Tibial nerve (tissue), 3 donors: ENCODE data around the gene CCAR1.
"Not testable (repeated sequence)": the region's sequence is repeated elsewhere in the genome, so short reads cannot be mapped to it uniquely, and the experiment has no call there.

Experiments
- POLR2A ChIP-seq, 2 donors: fragments of 450-650 bp; IDR thresholded peaks; one replicate each; pipeline ENCODE4 v1.6.1; 2017; ENCODE audit warnings: antibody characterized with exemption in 2 of 2, mild to moderate bottlenecking in 2 of 2, moderate library complexity in 2 of 2
- TF ChIP-seq, protein P1 (sequence below), 5 experiments: fragments of 200-600 bp in 3 of 5; fragments of 450-650 bp in 2 of 5; sonication (generic) in 3 of 5; IDR thresholded peaks; one replicate each; pipeline ENCODE4 v1.5.1; 2016 to 2019; ENCODE audit warnings: antibody characterized with exemption in 5 of 5, mild to moderate bottlenecking in 3 of 5, moderate library complexity in 2 of 5

DNA sequence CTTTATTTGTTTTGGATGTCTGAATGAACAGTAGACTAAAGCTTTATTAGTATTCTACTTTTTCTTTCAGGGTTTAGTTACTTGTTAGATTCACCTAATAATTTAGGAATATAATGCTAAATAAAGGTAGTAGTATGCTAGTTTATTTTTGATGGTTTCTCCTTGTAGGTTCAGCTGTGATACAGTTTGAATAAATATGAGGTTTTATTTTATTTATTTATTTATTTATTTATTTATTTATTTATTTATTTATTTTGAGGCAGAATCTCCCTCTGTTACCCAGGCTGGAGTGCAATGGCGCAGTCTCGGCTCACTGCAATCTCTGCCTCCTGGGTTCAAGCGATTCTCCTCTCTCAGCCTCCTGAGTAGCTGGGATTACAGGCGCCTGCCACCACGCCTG, 19.6 kb downstream of the CCAR1 start:
- TF ChIP-seq POLR2A (IDR thresholded peaks at IDR 0.05): not testable (repeated sequence)
- TF ChIP-seq, protein P1, sequence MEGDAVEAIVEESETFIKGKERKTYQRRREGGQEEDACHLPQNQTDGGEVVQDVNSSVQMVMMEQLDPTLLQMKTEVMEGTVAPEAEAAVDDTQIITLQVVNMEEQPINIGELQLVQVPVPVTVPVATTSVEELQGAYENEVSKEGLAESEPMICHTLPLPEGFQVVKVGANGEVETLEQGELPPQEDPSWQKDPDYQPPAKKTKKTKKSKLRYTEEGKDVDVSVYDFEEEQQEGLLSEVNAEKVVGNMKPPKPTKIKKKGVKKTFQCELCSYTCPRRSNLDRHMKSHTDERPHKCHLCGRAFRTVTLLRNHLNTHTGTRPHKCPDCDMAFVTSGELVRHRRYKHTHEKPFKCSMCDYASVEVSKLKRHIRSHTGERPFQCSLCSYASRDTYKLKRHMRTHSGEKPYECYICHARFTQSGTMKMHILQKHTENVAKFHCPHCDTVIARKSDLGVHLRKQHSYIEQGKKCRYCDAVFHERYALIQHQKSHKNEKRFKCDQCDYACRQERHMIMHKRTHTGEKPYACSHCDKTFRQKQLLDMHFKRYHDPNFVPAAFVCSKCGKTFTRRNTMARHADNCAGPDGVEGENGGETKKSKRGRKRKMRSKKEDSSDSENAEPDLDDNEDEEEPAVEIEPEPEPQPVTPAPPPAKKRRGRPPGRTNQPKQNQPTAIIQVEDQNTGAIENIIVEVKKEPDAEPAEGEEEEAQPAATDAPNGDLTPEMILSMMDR (IDR thresholded peaks at IDR 0.05): not testable (repeated sequence)
